K562 (cell line): ENCODE measurements around the gene ABHD5. TPM values are rescaled to one million over a fixed set of nuclear protein-coding genes. Genes with fewer than 3 reads are reported as not detected.

Experiments
- KDM4B ChIP-seq, 2 experiments: fragments of 450-650 bp in 1 of 2; sonication (generic) in 1 of 2; IDR thresholded peaks; 2 replicates each; pipeline ENCODE4 v1.6.1; 2016 to 2017; ENCODE audit warnings: borderline replicate concordance in 2 of 2, antibody characterized with exemption in 1 of 2, low read depth in 1 of 2, mild to moderate bottlenecking in 1 of 2
- TEAD2 ChIP-seq: fragments of 450-650 bp; IDR thresholded peaks from 2 replicates; pipeline ENCODE4 v1.6.1; 2016; ENCODE audit warnings: missing genetic modification characterization, control low read depth, missing compliant biosample characterization
- TFAP4 ChIP-seq: sonication (generic); formaldehyde crosslinking; IDR thresholded peaks from 2 replicates; pipeline ENCODE4 v1.8.0; 2022; ENCODE audit warnings: missing genetic modification reagents, mild to moderate bottlenecking, moderate library complexity, borderline replicate concordance
- TRIM25 ChIP-seq: fragments of 450-650 bp; IDR thresholded peaks from 2 replicates; pipeline ENCODE4 v1.7.0; 2016; ENCODE audit warnings: borderline replicate concordance
- ZBTB40 ChIP-seq, 2 experiments: fragments of 450-650 bp in 1 of 2; sonication (generic) in 1 of 2; formaldehyde crosslinking in 1 of 2; IDR thresholded peaks; 2 replicates each; pipeline versions ENCODE4 v1.7.1 to v1.9.0; 2016 to 2022; ENCODE audit warnings: inconsistent platforms in 1 of 2, mild to moderate bottlenecking in 1 of 2, missing genetic modification reagents in 1 of 2
- ZNF518B ChIP-seq: fragments of 250-450 bp; sonication (Bioruptor Pico); IDR thresholded peaks from 2 replicates; pipeline ENCODE4 v1.5.0; 2021; ENCODE audit warnings: mild to moderate bottlenecking, moderate library complexity
- ZNF639 ChIP-seq, 2 experiments: fragments of 200-800 bp in 1 of 2; sonication (Bioruptor generic) in 1 of 2; sonication (generic) in 1 of 2; formaldehyde crosslinking in 1 of 2; IDR thresholded peaks in 1 of 2; conservative IDR thresholded peaks in 1 of 2; 2 replicates each; pipeline versions ENCODE4 v1.5.0 to v1.6.1; 2016 to 2020; ENCODE audit warnings: missing compliant biosample characterization in 1 of 2, missing genetic modification characterization in 1 of 2, missing genetic modification reagents in 1 of 2
- polyA plus RNA-seq, 8 experiments: library from polyadenylated mRNA; depleted of rRNA in 4 of 8; stranded (reverse) in 5 of 8; unstranded in 3 of 8; fragments of >200 nt; fragmentation: Nextera tagmentation in 2 of 8; fragmentation: Illumina TruSeq in 1 of 8; extraction: Ambion mirVana in 2 of 8; extraction: Trizol in 1 of 8; gene quantifications; 2 replicates each; pipeline versions ENCODE4 v1.2.1 to v1.2.3, GENCODE V29; 2011 to 2014; ENCODE audit warnings: inconsistent platforms in 1 of 8, missing spikeins in 1 of 8
- total RNA-seq, 7 experiments: library from RNA; depleted of rRNA in 6 of 7; stranded (reverse); fragments of >200 nt in 6 of 7; fragmentation: Illumina TruSeq in 2 of 7; extraction: Trizol in 2 of 7; gene quantifications; 2 replicates each; pipeline versions ENCODE4 v1.2.1 to v1.2.3, GENCODE V29; 2011 to 2021; ENCODE audit warnings: low replicate concordance in 1 of 7

The ABHD5 gene
- total and polyA plus RNA-seq, 9 of the 15 experiments (the other 6 are each of a cell fraction or from before 2014, with no cell fraction given) = 27.8 to 61.7 (median 39.9) TPM

GRCh38 chr3:43659250-43659880 lies 31.4 kb upstream of the ABHD5 start (continued):
- TF ChIP-seq ZNF639 (CRISPR knock-in tag; conservative IDR thresholded peaks at IDR 0.05 in 1 of 2, IDR thresholded peaks at IDR 0.05 in 1 of 2) = peak in 1 of 2 experiments; percentile 73; a peak in 2 of 4 replicates
- TF ChIP-seq ZNF518B = no peak
- peak; percentile 47; the same call in 1 of the 2 replicates for TF ChIP-seq TFAP4
- no peak for TF ChIP-seq ZBTB40 (IDR thresholded peaks at IDR 0.05)
- no peak for TF ChIP-seq ZBTB40 (CRISPR knock-in tag; IDR thresholded peaks at IDR 0.05)
- no peak for TF ChIP-seq TRIM25
- 0 out of 4 replicates have a peak, but pooled peaks of 1 of the 2 experiments have one; percentile 2 for TF ChIP-seq KDM4B (IDR thresholded peaks at IDR 0.05; ENCODE audit: borderline replicate concordance in 2 of 2, low read depth in 1 of 2)
- TF ChIP-seq TEAD2 = 0 out of 2 replicates have a peak, but pooled peaks have one; percentile 43
